Measurements from ENCODE around the gene FEM1C.
"Not testable (repeated sequence)": the region's sequence is repeated elsewhere in the genome, so short reads cannot be mapped to it uniquely, and the experiment has no call there.

The FEM1C gene

GRCh38 chr5:115511632-115512031, 32.9 kb downstream of the FEM1C start:
- DNase-seq, result no peak

- DNase-seq, result no peak
Observed at GRCh38 chr5:115510145-115510645, 34.4 kb downstream of the FEM1C start.

- DNase-seq, result no peak
Observed at GRCh38 chr5:115509547-115509946, 35.0 kb downstream of the FEM1C start.

- DNase-seq, result no peak
Observed at GRCh38 chr5:115507681-115508080, 36.9 kb downstream of the FEM1C start.

- DNase-seq, result no peak
Observed at GRCh38 chr5:115503420-115503819, 41.2 kb downstream of the FEM1C start.

- DNase-seq, result no peak
Observed at GRCh38 chr5:115501464-115502210, 42.9 kb downstream of the FEM1C start.

- no peak for DNase-seq
Observed at GRCh38 chr5:115500225-115500624, 44.4 kb downstream of the FEM1C start.

- peak; percentile 47 for DNase-seq
Observed at GRCh38 chr5:115496936-115497576, 47.5 kb downstream of the FEM1C start.

GRCh38 chr5:115494570-115495289, 49.8 kb downstream of the FEM1C start:
- DNase-seq, result no peak

- no peak for DNase-seq
Observed at GRCh38 chr5:115490596-115490995, 54.0 kb downstream of the FEM1C start.

GRCh38 chr5:115489733-115490132, 54.8 kb downstream of the FEM1C start:
- DNase-seq, result no peak

GRCh38 chr5:115487756-115488155, 56.8 kb downstream of the FEM1C start:
- no peak for DNase-seq

- DNase-seq, result no peak
Observed at GRCh38 chr5:115487168-115487567, 57.4 kb downstream of the FEM1C start.

- DNase-seq, result no peak
Observed at GRCh38 chr5:115486728-115487127, 57.8 kb downstream of the FEM1C start.

GRCh38 chr5:115484368-115484767, 60.2 kb downstream of the FEM1C start:
- DNase-seq, result no peak

- no peak for DNase-seq
Observed at GRCh38 chr5:115480900-115481299, 63.7 kb downstream of the FEM1C start.

GRCh38 chr5:115480271-115480670, 64.3 kb downstream of the FEM1C start:
- DNase-seq, result no peak

- DNase-seq, result not testable (repeated sequence)
Observed at GRCh38 chr5:115479166-115479873, 65.3 kb downstream of the FEM1C start.

GRCh38 chr5:115478281-115478680, 66.3 kb downstream of the FEM1C start:
- DNase-seq, result no peak

GRCh38 chr5:115477581-115477980, 67.0 kb downstream of the FEM1C start:
- no peak for DNase-seq

GRCh38 chr5:115475788-115476187, 68.8 kb downstream of the FEM1C start:
- DNase-seq, result no peak

- DNase-seq, result no peak
Observed at GRCh38 chr5:115472271-115473025, 72.1 kb downstream of the FEM1C start.

All from hematopoietic multipotent progenitor cell treated with erythropoietin and hydrocortisone succinate and interleukin-3 and kit ligand, for 4 days (in vitro differentiated cells).